Gastrocnemius medialis (tissue), 4 donors: ENCODE data around the gene BHLHE41. TPM values are rescaled to one million over a fixed set of nuclear protein-coding genes. Genes with fewer than 3 reads are reported as not detected.

Source experiments
- ATAC-seq, 2 donors: fragments of 150-250 bp; one replicate each; pipeline ENCODE4 v1.9.1; 2016
- DNase-seq, 2 donors: peaks; one replicate each; pipeline ENCODE4 v3.0.0-alpha.2; 2019
- H3K27ac ChIP-seq, 4 donors: fragments of 200-600 bp; sonication (generic); 1 replicate in 1 of 4; 2 replicates in 3 of 4; pipeline ENCODE4 v1.5.1; 2016 to 2018; ENCODE audit warnings: mild to moderate bottlenecking in 2 of 4, moderate library complexity in 1 of 4
- H3K27me3 ChIP-seq, 3 donors: fragments of 200-600 bp; sonication (generic) in 2 of 3; 1 replicate in 1 of 3; 2 replicates in 2 of 3; pipeline versions ENCODE4 v1.5.1 to v1.6.0; 2016 to 2019; ENCODE audit warnings: mild to moderate bottlenecking in 1 of 3, moderate library complexity in 1 of 3
- H3K36me3 ChIP-seq, 2 donors: fragments of 200-600 bp; sonication (generic) in 1 of 2; one replicate each; pipeline ENCODE4 v1.5.1; 2017 to 2018
- H3K4me1 ChIP-seq, 2 donors: fragments of 200-600 bp; sonication (generic) in 1 of 2; one replicate each; pipeline ENCODE4 v1.5.1; 2016 to 2017; ENCODE audit warnings: mild to moderate bottlenecking in 2 of 2
- H3K4me3 ChIP-seq, 4 donors: fragments of 200-600 bp; sonication (generic) in 3 of 4; 1 replicate in 1 of 4; 2 replicates in 3 of 4; pipeline ENCODE4 v1.5.1; 2016 to 2019; ENCODE audit warnings: mild to moderate bottlenecking in 2 of 4
- H3K9me3 ChIP-seq, 3 donors: fragments of 200-600 bp; sonication (generic) in 2 of 3; 1 replicate in 1 of 3; 2 replicates in 2 of 3; pipeline ENCODE4 v1.5.1; 2016 to 2019
- CTCF ChIP-seq, 5 experiments: fragments of 450-650 bp in 3 of 5; fragments of 200-600 bp in 2 of 5; sonication (generic) in 2 of 5; IDR thresholded peaks in 4 of 5; conservative IDR thresholded peaks in 1 of 5; 1 replicate in 4 of 5; 2 replicates in 1 of 5; pipeline ENCODE4 v1.5.1; 2016 to 2019; ENCODE audit warnings: antibody characterized with exemption in 5 of 5, mild to moderate bottlenecking in 3 of 5, moderate library complexity in 3 of 5
- POLR2A ChIP-seq, 2 donors: fragments of 450-650 bp; IDR thresholded peaks; one replicate each; pipeline ENCODE4 v1.6.1; 2017; ENCODE audit warnings: antibody characterized with exemption in 2 of 2, mild to moderate bottlenecking in 2 of 2, moderate library complexity in 2 of 2
- in situ Hi-C, 4 donors: fragments of 200-750 bp; cut with MboI; loops; one replicate each; pipeline versions ENCODE4 v1.15.0 to v1.8.0; 2017; ENCODE audit warnings: low sequenced_read_pairs in 4 of 4
- intact Hi-C: fragments of 100-400 bp; cut with DNase I; formaldehyde crosslinking; loops from one replicate; pipeline ENCODE4 v1.15.1; 2023; ENCODE audit warnings: low total_unique reads
- total RNA-seq, 4 donors: library from RNA; depleted of rRNA; stranded (reverse); fragments of >200 nt; gene quantifications; one replicate each; pipeline versions ENCODE4 v1.1.0 to v1.2.3, GENCODE V29; 2016

The BHLHE41 gene
- total RNA-seq, 4 donors from 2014 or later: 6.4 to 12.1 (median 9.5) TPM

- no peak for TF ChIP-seq POLR2A (IDR thresholded peaks at IDR 0.05)
- Histone ChIP-seq H3K4me1 (peaks cover 0 to 4% of the 10 kb centered on the region in 2 donors), H3K4me3 (no peak overlapping the region), H3K9me3 (no peaks in the 10 kb centered on the region), H3K27ac (no peak overlapping the region), H3K27me3 (no peaks in the 10 kb centered on the region), H3K36me3 (no peaks in the 10 kb centered on the region)
- no peak for ATAC-seq
- intact Hi-C loops (loop anchor here (5.0 to 10.0 kb wide), 4 partner anchors 210 to 607 kb away; no protein-coding TSS in a partner anchor), in situ Hi-C loops (loop anchor here (10.0 to 25.0 kb wide), 4 partner anchors 210 to 567 kb away; no protein-coding TSS in a partner anchor)
- DNase-seq: no peak
Measured at GRCh38 chr12:26095186-26095585, 29.7 kb downstream of the BHLHE41 start.

DNA sequence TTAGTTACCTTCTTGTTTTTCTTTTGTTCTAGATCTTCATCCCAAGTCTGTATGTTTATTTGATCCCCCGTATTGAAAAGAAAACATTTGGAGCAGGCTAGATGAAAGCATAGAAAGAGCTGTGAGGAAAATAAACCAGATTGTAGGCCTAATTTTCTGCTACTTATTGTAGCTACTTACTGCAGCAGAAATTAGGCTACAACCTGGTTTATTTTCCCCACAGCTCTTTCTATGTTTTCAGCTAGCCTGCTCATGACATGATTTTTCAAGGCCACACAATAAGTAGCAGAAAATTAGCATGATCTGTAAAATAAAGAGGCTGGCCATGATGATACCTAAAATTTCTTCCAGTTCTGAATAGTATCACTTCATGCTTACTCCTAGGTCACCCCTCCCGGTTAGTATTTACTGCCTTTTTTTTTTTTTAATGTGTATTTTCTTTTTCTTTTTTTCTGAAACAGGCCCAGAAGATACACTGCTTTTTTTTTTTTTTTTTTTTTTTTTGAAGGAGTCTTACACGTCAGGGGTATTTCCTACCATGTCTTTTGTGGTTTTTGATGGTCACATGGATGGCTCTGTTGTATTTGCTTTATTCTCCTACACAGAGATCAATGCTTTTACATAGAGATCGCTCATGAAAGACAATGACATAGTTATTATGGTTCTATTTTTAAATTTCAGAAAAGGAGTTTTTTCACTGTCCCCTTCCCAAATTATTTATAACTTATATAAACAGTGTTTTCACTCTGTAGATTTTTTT is 32.3 kb downstream of the BHLHE41 start:
- H3K27ac ChIP-seq: no peak overlapping the region
- H3K36me3 ChIP-seq: no peaks in the 10 kb centered on the region
- H3K27me3 ChIP-seq: no peaks in the 10 kb centered on the region
- in situ Hi-C loops (loop anchor here (10.0 to 25.0 kb wide), 4 partner anchors 212 to 570 kb away; no protein-coding TSS in a partner anchor), intact Hi-C loops (loop anchor here (10.0 kb wide), 2 partner anchors 212 to 302 kb away; no protein-coding TSS in a partner anchor)
- ATAC-seq (no peak), DNase-seq (no peak)
- peaks cover 0 to 3% of the 10 kb centered on the region in 2 donors for H3K4me1 ChIP-seq
- H3K9me3 ChIP-seq: no peaks in the 10 kb centered on the region
- TF ChIP-seq CTCF (IDR thresholded peaks at IDR 0.05 in 4 of 5, conservative IDR thresholded peaks at IDR 0.05 in 1 of 5) (no peak), POLR2A (IDR thresholded peaks at IDR 0.05) (no peak)
- no peak overlapping the region for H3K4me3 ChIP-seq

DNA sequence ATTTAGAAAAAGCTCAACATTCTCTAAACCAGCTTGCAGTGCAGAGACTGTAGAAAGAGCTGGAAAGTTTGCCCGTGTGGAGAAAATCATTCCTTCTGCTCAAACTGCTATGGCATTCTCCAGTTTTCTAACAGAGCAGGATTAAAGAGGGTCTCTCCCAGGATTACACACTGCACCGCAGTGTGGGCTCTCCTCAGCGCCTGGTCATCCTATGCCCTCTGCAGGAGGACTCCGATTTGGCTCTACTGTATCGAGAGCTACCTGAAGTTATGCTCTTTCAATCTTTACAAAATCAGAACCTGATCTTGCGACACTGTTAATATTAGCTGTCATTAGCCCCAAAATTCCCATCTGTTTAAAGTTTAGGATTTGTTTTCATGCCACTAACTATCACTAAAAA is 33.0 kb downstream of the BHLHE41 start:
- H3K4me3 ChIP-seq: no peak overlapping the region
- no peak overlapping the region for H3K27ac ChIP-seq
- DNase-seq (no peak), ATAC-seq (no peak)
- no peaks in the 10 kb centered on the region for H3K36me3 ChIP-seq
- intact Hi-C loops (loop anchor here (10.0 kb wide), 2 partner anchors 213 to 303 kb away; no protein-coding TSS in a partner anchor), in situ Hi-C loops (loop anchor here (10.0 to 25.0 kb wide), 4 partner anchors 213 to 570 kb away; no protein-coding TSS in a partner anchor)
- no peaks in the 10 kb centered on the region for H3K27me3 ChIP-seq
- no peak for TF ChIP-seq CTCF (IDR thresholded peaks at IDR 0.05 in 4 of 5, conservative IDR thresholded peaks at IDR 0.05 in 1 of 5)
- TF ChIP-seq POLR2A (IDR thresholded peaks at IDR 0.05): no peak
- no peaks in the 10 kb centered on the region for H3K9me3 ChIP-seq
- H3K4me1 ChIP-seq: no peaks in the 10 kb centered on the region

DNA sequence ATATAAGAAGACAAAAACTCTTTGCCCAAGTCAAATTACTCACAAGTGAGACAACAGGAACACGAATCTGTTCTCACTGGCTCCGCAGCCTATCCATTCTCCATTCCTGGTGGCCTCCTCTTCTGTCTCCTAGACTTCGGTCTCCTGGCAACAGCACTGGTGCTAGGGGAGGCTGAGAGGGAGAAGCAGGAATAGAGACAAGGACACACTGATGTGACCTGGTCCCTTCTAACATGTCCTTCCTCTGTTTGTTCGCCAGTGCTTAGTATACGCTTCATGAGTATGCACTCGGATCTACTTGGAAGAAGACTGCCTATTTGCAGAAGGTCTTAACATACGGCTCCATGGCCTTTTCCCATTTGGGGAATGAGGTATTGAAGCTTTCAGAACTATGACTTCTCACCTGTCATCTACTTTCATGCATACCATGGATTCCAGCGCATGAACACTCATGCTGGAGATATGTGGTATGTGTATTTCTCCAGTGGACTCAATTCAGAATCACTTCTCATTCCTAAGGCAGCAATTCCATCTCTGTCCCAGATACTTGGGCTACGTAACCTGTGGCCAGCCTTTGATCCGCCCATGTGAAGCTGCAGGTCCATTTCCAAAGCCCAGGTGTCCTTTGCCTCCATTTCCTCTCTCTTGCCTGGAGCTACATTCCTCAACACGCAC is 33.9 kb downstream of the BHLHE41 start:
- Histone ChIP-seq H3K36me3 (no peaks in the 10 kb centered on the region), H3K27me3 (no peaks in the 10 kb centered on the region), H3K4me3 (no peak overlapping the region), H3K9me3 (no peaks in the 10 kb centered on the region), H3K27ac (no peak overlapping the region), H3K4me1 (no peaks in the 10 kb centered on the region)
- ATAC-seq (no peak), DNase-seq (no peak)
- in situ Hi-C loops: loop anchor here (10.0 to 25.0 kb wide), 4 partner anchors 214 to 571 kb away; no protein-coding TSS in a partner anchor
- intact Hi-C loops: loop anchor here (10.0 kb wide), 2 partner anchors 214 to 304 kb away; no protein-coding TSS in a partner anchor
- TF ChIP-seq CTCF (IDR thresholded peaks at IDR 0.05 in 4 of 5, conservative IDR thresholded peaks at IDR 0.05 in 1 of 5) (no peak), POLR2A (IDR thresholded peaks at IDR 0.05) (no peak)

- H3K4me1 ChIP-seq: no peaks in the 10 kb centered on the region
- in situ Hi-C loops (loop anchor here in 3 of 4 donors (25.0 kb wide), 2 partner anchors 548 to 573 kb away; no protein-coding TSS in a partner anchor), intact Hi-C loops (no loop called here)
- ATAC-seq (no peak), DNase-seq (no peak)
- no peak overlapping the region for H3K4me3 ChIP-seq
- H3K27me3 ChIP-seq: no peaks in the 10 kb centered on the region
- TF ChIP-seq CTCF (IDR thresholded peaks at IDR 0.05 in 4 of 5, conservative IDR thresholded peaks at IDR 0.05 in 1 of 5) (no peak), POLR2A (IDR thresholded peaks at IDR 0.05) (no peak)
- no peak overlapping the region for H3K27ac ChIP-seq
- no peaks in the 10 kb centered on the region for H3K9me3 ChIP-seq
- no peaks in the 10 kb centered on the region for H3K36me3 ChIP-seq
Measured at GRCh38 chr12:26088998-26089397, 35.8 kb downstream of the BHLHE41 start.
